Esophagus muscularis mucosa (tissue), 3 donors: ENCODE measurements around the gene SH3BP5.

Experiments
- CTCF ChIP-seq, 3 experiments: fragments of 200-600 bp in 2 of 3; fragments of 450-650 bp in 1 of 3; sonication (generic) in 2 of 3; IDR thresholded peaks; one replicate each; pipeline ENCODE4 v1.5.1; 2017 to 2019; ENCODE audit warnings: antibody characterized with exemption in 3 of 3, mild to moderate bottlenecking in 2 of 3, moderate library complexity in 1 of 3
- POLR2AphosphoS5 ChIP-seq, 2 donors: sonication (generic); formaldehyde crosslinking; IDR thresholded peaks; one replicate each; pipeline ENCODE4 v1.6.1; 2017; ENCODE audit warnings: antibody characterized with exemption in 2 of 2

GRCh38 chr3:15361494-15362214 lies 29.3 kb upstream of the SH3BP5 start:
- no peak for TF ChIP-seq CTCF (IDR thresholded peaks at IDR 0.05)
- TF ChIP-seq POLR2AphosphoS5 (IDR thresholded peaks at IDR 0.05), result no peak
